IMR-90 (cell line): ENCODE data around the gene UTP4. TPM values are rescaled to one million over a fixed set of nuclear protein-coding genes. Genes with fewer than 3 reads are reported as not detected.

Experiments
- ATAC-seq: fragments of 200-7000 bp; cut with Tn5 transposase; 2 replicates; pipeline ENCODE4 v1.9.1; 2020; ENCODE audit warnings: low read depth, mild to moderate bottlenecking, moderate library complexity
- BruUV-seq: library from RNA; stranded (reverse); fragments of 400-500 nt; replicated peaks from 2 replicates; lab custom pipeline; 2021; lab: Mats Ljungman, UMichigan
- CTCF ChIA-PET: fragments of 300-600 bp; formaldehyde crosslinking; extraction: SDS; loops from one replicate; lab custom pipeline; 2021; ENCODE audit warnings: antibody characterized with exemption; lab: Yijun Ruan, JAX
- POLR2A ChIA-PET: fragments of 300-600 bp; sonication (Branson Sonifier 250); formaldehyde crosslinking; loops from one replicate; lab custom pipeline; 2022; ENCODE audit warnings: antibody characterized with exemption; ENCODE audit not compliant: unreplicated experiment; lab: Charles Lee
- DNase-seq: peaks from one replicate; pipeline ENCODE4 v3.0.0; 2013
- H2AFZ ChIP-seq: replicated peaks from 2 replicates; pipeline ENCODE3; 2013; ENCODE audit warnings: low read length, mild to moderate bottlenecking; ENCODE audit not compliant: poor library complexity
- H2AK5ac ChIP-seq: 2 replicates; pipeline ENCODE4 v1.6.1; 2013; ENCODE audit warnings: low read depth, low read length, inconsistent platforms
- H2AK9ac ChIP-seq: replicated peaks from 2 replicates; pipeline ENCODE3; 2013; ENCODE audit warnings: mild to moderate bottlenecking, low read depth, low read length, moderate library complexity; ENCODE audit not compliant: poor library complexity
- H2BK120ac ChIP-seq: 2 replicates; pipeline ENCODE4 v1.6.1; 2013; ENCODE audit warnings: low read depth, low read length, inconsistent platforms
- H2BK15ac ChIP-seq: 3 replicates; pipeline ENCODE4 v1.6.1; 2013; ENCODE audit warnings: low read depth, low read length, inconsistent platforms
- H2BK20ac ChIP-seq: 2 replicates; pipeline ENCODE4 v1.6.1; 2013; ENCODE audit warnings: low read depth, mild to moderate bottlenecking, inconsistent platforms, low read length, moderate library complexity
- H2BK5ac ChIP-seq: 2 replicates; pipeline ENCODE4 v1.6.1; 2013; ENCODE audit warnings: mild to moderate bottlenecking, low read depth, low read length, inconsistent platforms; ENCODE audit not compliant: poor library complexity, severe bottlenecking
- H3K14ac ChIP-seq: replicated peaks from 2 replicates; pipeline ENCODE4 v1.6.1; 2013; ENCODE audit warnings: low read depth, low read length, inconsistent platforms
- H3K18ac ChIP-seq: 2 replicates; pipeline ENCODE4 v1.6.1; 2013; ENCODE audit warnings: low read depth, low read length, control low read depth
- H3K23ac ChIP-seq: 2 replicates; pipeline ENCODE4 v1.6.1; 2013; ENCODE audit warnings: low read depth, low read length, inconsistent platforms
- H3K27ac ChIP-seq: 2 replicates; pipeline ENCODE4 v1.5.1; 2013; ENCODE audit warnings: mild to moderate bottlenecking, control low read depth, low read length; ENCODE audit not compliant: insufficient read depth
- H3K27me3 ChIP-seq: 2 replicates; pipeline ENCODE4 v1.6.1; 2013; ENCODE audit warnings: low read length; ENCODE audit not compliant: control insufficient read depth, insufficient read depth
- H3K36me3 ChIP-seq: 2 replicates; pipeline ENCODE4 v1.6.1; 2013; ENCODE audit warnings: low read length, mixed read lengths; ENCODE audit not compliant: control insufficient read depth, insufficient read depth
- H3K4ac ChIP-seq: 2 replicates; pipeline ENCODE4 v1.6.1; 2013; ENCODE audit warnings: low read depth, low read length, inconsistent platforms
- H3K4me1 ChIP-seq: 2 replicates; pipeline ENCODE4 v1.6.1; 2013; ENCODE audit warnings: low read length, mixed read lengths; ENCODE audit not compliant: control insufficient read depth, insufficient read depth
- H3K4me2 ChIP-seq: 2 replicates; pipeline ENCODE4 v1.6.1; 2013; ENCODE audit warnings: low read depth, mild to moderate bottlenecking, control low read depth, low read length, moderate library complexity
- H3K4me3 ChIP-seq: 2 replicates; pipeline ENCODE4 v1.5.1; 2013; ENCODE audit warnings: low read depth, mild to moderate bottlenecking, control low read depth, low read length, moderate library complexity; ENCODE audit not compliant: insufficient read depth
- H3K56ac ChIP-seq: 2 replicates; pipeline ENCODE4 v1.6.1; 2013; ENCODE audit warnings: low read length, inconsistent platforms; ENCODE audit not compliant: insufficient read depth; ENCODE audit errors: extremely low read depth
- H3K79me1 ChIP-seq, 2 experiments: 2 replicates each; pipeline ENCODE4 v1.6.1; 2013; ENCODE audit warnings: low read length in 2 of 2, inconsistent platforms in 1 of 2, low read depth in 1 of 2
- H3K9ac ChIP-seq: 2 replicates; pipeline ENCODE4 v1.6.1; 2013; ENCODE audit warnings: low read depth, low read length, control low read depth
- H3K9me1 ChIP-seq: 2 replicates; pipeline ENCODE4 v1.6.1; 2013; ENCODE audit warnings: low read length, inconsistent platforms; ENCODE audit not compliant: insufficient read depth
- H3K9me3 ChIP-seq: 2 replicates; pipeline ENCODE4 v1.6.1; 2013; ENCODE audit warnings: low read length; ENCODE audit not compliant: control insufficient read depth, insufficient read depth
- H4K20me1 ChIP-seq: 2 replicates; pipeline ENCODE4 v1.6.1; 2013; ENCODE audit warnings: low read length, inconsistent platforms; ENCODE audit not compliant: insufficient read depth
- H4K5ac ChIP-seq: 2 replicates; pipeline ENCODE4 v1.6.1; 2013; ENCODE audit warnings: mild to moderate bottlenecking, low read depth, low read length, control low read depth
- H4K8ac ChIP-seq, 2 experiments: 2 replicates each; pipeline ENCODE4 v1.6.1; 2013; ENCODE audit warnings: low read depth in 2 of 2, low read length in 2 of 2, control low read depth in 1 of 2, inconsistent platforms in 1 of 2
- H4K91ac ChIP-seq: 2 replicates; pipeline ENCODE4 v1.6.1; 2013; ENCODE audit warnings: low read depth, low read length, inconsistent platforms; ENCODE audit not compliant: insufficient read depth
- BHLHE40 ChIP-seq: fragments of 150-350 bp; IDR thresholded peaks from 2 replicates; pipeline ENCODE4 v1.6.1; 2016; ENCODE audit warnings: mild to moderate bottlenecking, low read depth, low read length
- CEBPB ChIP-seq: IDR thresholded peaks from 2 replicates; pipeline ENCODE4 v1.6.1; 2012; ENCODE audit warnings: low read depth, low read length, improper control_type of control experiment
- CHD1 ChIP-seq: IDR thresholded peaks from 2 replicates; pipeline ENCODE4 v1.6.1; 2012; ENCODE audit warnings: low read depth, low read length, improper control_type of control experiment
- CTCF ChIP-seq: conservative IDR thresholded peaks from 2 replicates; pipeline ENCODE4 v1.5.1; 2012; ENCODE audit warnings: mild to moderate bottlenecking, low read depth, low read length, improper control_type of control experiment
- ELK1 ChIP-seq: fragments of 150-350 bp; IDR thresholded peaks from 2 replicates; pipeline ENCODE4 v1.6.1; 2016; ENCODE audit warnings: low read depth, mild to moderate bottlenecking, low read length, moderate library complexity, borderline replicate concordance
- FOS ChIP-seq: fragments of 150-350 bp; IDR thresholded peaks from 2 replicates; pipeline ENCODE4 v1.6.1; 2016; ENCODE audit warnings: low read depth, low read length
- MAFK ChIP-seq: IDR thresholded peaks from 2 replicates; pipeline ENCODE4 v1.6.1; 2012; ENCODE audit warnings: low read depth, low read length, improper control_type of control experiment
- MAZ ChIP-seq: IDR thresholded peaks from 2 replicates; pipeline ENCODE4 v1.6.1; 2012; ENCODE audit warnings: low read depth, mild to moderate bottlenecking, low read length, improper control_type of control experiment, moderate library complexity, borderline replicate concordance
- MXI1 ChIP-seq: IDR thresholded peaks from 2 replicates; pipeline ENCODE4 v1.6.1; 2012; ENCODE audit warnings: low read depth, mild to moderate bottlenecking, low read length, moderate library complexity, borderline replicate concordance
- NFE2L2 ChIP-seq: fragments of 150-350 bp; IDR thresholded peaks from 2 replicates; pipeline ENCODE4 v1.6.1; 2016; ENCODE audit warnings: low read depth, mild to moderate bottlenecking, low read length
- POLR2A ChIP-seq: IDR thresholded peaks from 2 replicates; pipeline ENCODE4 v1.6.1; 2012; ENCODE audit warnings: mild to moderate bottlenecking, low read depth, low read length
- RAD21 ChIP-seq: IDR thresholded peaks from 2 replicates; pipeline ENCODE4 v1.6.1; 2012; ENCODE audit warnings: low read length, improper control_type of control experiment
- RCOR1 ChIP-seq: IDR thresholded peaks from 2 replicates; pipeline ENCODE4 v1.6.1; 2012; ENCODE audit warnings: mild to moderate bottlenecking, low read length, improper control_type of control experiment; ENCODE audit not compliant: insufficient replicate concordance
- RFX5 ChIP-seq: IDR thresholded peaks from 2 replicates; pipeline ENCODE4 v1.8.0; 2012; ENCODE audit warnings: low read depth, mild to moderate bottlenecking, low read length, moderate library complexity
- SMC3 ChIP-seq: fragments of 150-350 bp; IDR thresholded peaks from 2 replicates; pipeline ENCODE4 v1.6.1; 2016; ENCODE audit warnings: low read depth, mild to moderate bottlenecking, antibody characterized with exemption, low read length, moderate library complexity
- USF2 ChIP-seq: fragments of 150-350 bp; IDR thresholded peaks from 2 replicates; pipeline ENCODE4 v1.6.1; 2017; ENCODE audit warnings: mild to moderate bottlenecking, antibody characterized with exemption, low read length, low read depth
- WGBS, 2 experiments: methylation state at CpG; one replicate each; pipeline versions ENCODE4 v1.1.5 to v1.1.7; 2013; ENCODE audit warnings: missing lambda C conversion rate in 2 of 2; ENCODE audit not compliant: insufficient read length in 1 of 2; ENCODE audit errors: extremely low coverage in 2 of 2; 5-methylcytosine and 5-hydroxymethylcytosine counted together
- dilution Hi-C: fragments of 300-500 bp; cut with HindIII; formaldehyde crosslinking; loops from one replicate; pipeline ENCODE4 v1.14.3; 2018; ENCODE audit warnings: low sequenced_read_pairs; ENCODE audit not compliant: unreplicated experiment
- in situ Hi-C: fragments of 300-500 bp; cut with MboI; formaldehyde crosslinking; loops from 3 replicates; pipeline ENCODE4 v1.14.3; 2019; ENCODE audit warnings: low sequenced_read_pairs, inconsistent platforms, mixed read lengths
- intact Hi-C: fragments of 100-400 bp; cut with micrococcal nuclease; formaldehyde crosslinking; loops from 2 replicates; pipeline ENCODE4 v1.10.0; 2022
- polyA plus RNA-seq, 3 experiments: library from polyadenylated mRNA; depleted of rRNA; stranded (reverse); fragments of >200 nt; gene quantifications; 2 replicates each; pipeline ENCODE4 v1.2.3, GENCODE V29; 2012; ENCODE audit warnings: low replicate concordance in 1 of 3
- total RNA-seq: library from RNA; depleted of rRNA; stranded (reverse); fragments of >200 nt; gene quantifications from 2 replicates; pipeline ENCODE4 v1.2.3, GENCODE V29; 2012

The UTP4 gene
- total and polyA plus RNA-seq, 2 of the 4 experiments (the other 2 are of a cell fraction), result 32.1 to 61.8 TPM

DNA sequence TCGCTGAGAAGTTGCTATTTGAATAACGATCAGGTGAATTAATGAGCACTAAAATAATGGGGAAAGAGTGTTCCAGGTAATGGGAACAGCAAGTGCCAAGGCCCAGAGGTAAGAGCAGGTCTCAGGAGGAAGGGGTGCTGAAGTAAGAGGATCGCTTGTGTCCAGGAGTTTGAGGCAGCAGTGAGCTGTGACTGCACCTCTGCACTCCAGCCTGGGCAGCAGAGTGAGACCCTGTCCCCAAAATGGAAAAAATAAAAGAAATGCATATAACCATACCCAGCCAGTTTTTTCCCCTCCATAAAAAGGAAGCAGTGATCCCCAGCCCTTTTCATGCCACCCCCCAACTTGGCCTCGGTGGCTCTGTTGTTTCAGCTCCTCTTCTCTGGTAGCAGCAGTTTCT lies 43.8 kb upstream of the UTP4 start:
- H3K4ac ChIP-seq, result no peak overlapping the region
- ChIA-PET CTCF (no interaction called here), POLR2A (no interaction called here)

More for the DNA sequence above, 43.8 kb upstream of the UTP4 start:
- Histone ChIP-seq H2BK15ac (no peak overlapping the region), H4K20me1 (no peaks in the 10 kb centered on the region), H3K27ac (no peak overlapping the region), H3K4me1 (peaks cover 10% of the 10 kb centered on the region), H3K27me3 (no peaks in the 10 kb centered on the region), H2BK5ac (no peak overlapping the region), H3K4me3 (no peak overlapping the region), H3K36me3 (no peaks in the 10 kb centered on the region), H3K56ac (no peak overlapping the region), H4K5ac (no peak overlapping the region), H2BK20ac (no peak overlapping the region), H3K9me1 (peaks cover 7% of the 10 kb centered on the region; the same call in 1 of the 2 replicates), H3K9me3 (no peaks in the 10 kb centered on the region), H3K4me2 (no peak overlapping the region), H2AFZ (no peak overlapping the region), H4K91ac (no peak overlapping the region), H2AK9ac (no peak overlapping the region), H2AK5ac (no peak overlapping the region), H4K8ac (no peak overlapping the region), H3K18ac (no peak overlapping the region), H3K9ac (no peak overlapping the region), H2BK120ac (no peak overlapping the region), H3K14ac (no peak overlapping the region), H3K79me1 (no peaks in the 10 kb centered on the region), H3K23ac (no peak overlapping the region)
- no TSS peak for BruUV-seq
- dilution Hi-C loops, result no loop called here
- DNase-seq (no peak), ATAC-seq (no peak)
- intact Hi-C loops, result no loop called here
- in situ Hi-C loops, result no loop called here
- 90% methylated on average over 2 of the region's 4 CpGs; no CpG with 5 or more reads in 1 of the 2 experiments for WGBS, 2 experiments
- TF ChIP-seq MXI1 (no peak), NFE2L2 (no peak), BHLHE40 (no peak), RAD21 (no peak), POLR2A (no peak), MAZ (no peak), FOS (no peak), CEBPB (no peak), CTCF (no peak), CHD1 (no peak), MAFK (no peak), RFX5 (no peak), RCOR1 (no peak), ELK1 (no peak), USF2 (no peak), SMC3 (no peak)
